ENCODE results near the gene RPL10. TPM values are rescaled to one million over a fixed set of nuclear protein-coding genes. Genes with fewer than 3 reads are reported as not detected.

Gene RPL10
- total RNA-seq, 1 experiment from 2014 or later, result 3,490 TPM

DNA sequence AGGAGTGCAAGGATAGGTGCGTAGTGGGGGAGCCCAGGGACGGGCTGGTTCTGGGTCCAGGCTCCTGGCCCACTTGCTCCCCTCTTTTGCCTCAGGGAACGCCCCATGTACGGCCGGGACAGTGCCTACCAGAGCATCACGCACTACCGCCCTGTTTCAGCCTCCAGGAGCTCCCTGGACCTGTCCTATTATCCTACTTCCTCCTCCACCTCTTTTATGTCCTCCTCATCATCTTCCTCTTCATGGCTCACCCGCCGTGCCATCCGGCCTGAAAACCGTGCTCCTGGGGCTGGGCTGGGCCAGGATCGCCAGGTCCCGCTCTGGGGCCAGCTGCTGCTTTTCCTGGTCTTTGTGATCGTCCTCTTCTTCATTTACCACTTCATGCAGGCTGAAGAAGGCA, 17.4 kb upstream of the RPL10 start:
- CTCF ChIA-PET, result interaction anchor here (0.5 to 1.2 kb wide), 2 partner anchors 16 to 144 kb away, joined by 3 to 5 read pairs; no protein-coding TSS in a partner anchor
- peaks cover 25% of the 10 kb centered on the region for H3K36me3 Mint-ChIP-seq (ENCODE audit: insufficient read depth, unreplicated experiment)
- intact Hi-C loops (cut with micrococcal nuclease), result no loop called here
- H3K9me3 Mint-ChIP-seq (ENCODE audit: unreplicated experiment), result no peaks in the 10 kb centered on the region
- H3K4me1 Mint-ChIP-seq (ENCODE audit: insufficient read depth, unreplicated experiment), result peaks cover 12% of the 10 kb centered on the region
- H3K27me3 Mint-ChIP-seq (ENCODE audit: insufficient read depth, unreplicated experiment), result no peaks in the 10 kb centered on the region
- TF ChIP-seq, protein P1, sequence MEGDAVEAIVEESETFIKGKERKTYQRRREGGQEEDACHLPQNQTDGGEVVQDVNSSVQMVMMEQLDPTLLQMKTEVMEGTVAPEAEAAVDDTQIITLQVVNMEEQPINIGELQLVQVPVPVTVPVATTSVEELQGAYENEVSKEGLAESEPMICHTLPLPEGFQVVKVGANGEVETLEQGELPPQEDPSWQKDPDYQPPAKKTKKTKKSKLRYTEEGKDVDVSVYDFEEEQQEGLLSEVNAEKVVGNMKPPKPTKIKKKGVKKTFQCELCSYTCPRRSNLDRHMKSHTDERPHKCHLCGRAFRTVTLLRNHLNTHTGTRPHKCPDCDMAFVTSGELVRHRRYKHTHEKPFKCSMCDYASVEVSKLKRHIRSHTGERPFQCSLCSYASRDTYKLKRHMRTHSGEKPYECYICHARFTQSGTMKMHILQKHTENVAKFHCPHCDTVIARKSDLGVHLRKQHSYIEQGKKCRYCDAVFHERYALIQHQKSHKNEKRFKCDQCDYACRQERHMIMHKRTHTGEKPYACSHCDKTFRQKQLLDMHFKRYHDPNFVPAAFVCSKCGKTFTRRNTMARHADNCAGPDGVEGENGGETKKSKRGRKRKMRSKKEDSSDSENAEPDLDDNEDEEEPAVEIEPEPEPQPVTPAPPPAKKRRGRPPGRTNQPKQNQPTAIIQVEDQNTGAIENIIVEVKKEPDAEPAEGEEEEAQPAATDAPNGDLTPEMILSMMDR (IDR thresholded peaks at IDR 0.05; ENCODE audit: unreplicated experiment), result no peak
- DNase-seq (ENCODE audit: unreplicated experiment), result no peak
- peak overlapping the region; percentile 77 for H3K4me3 Mint-ChIP-seq (ENCODE audit: unreplicated experiment)
- BruUV-seq (replicated peaks), result no TSS peak
- H3K27ac Mint-ChIP-seq (ENCODE audit: low read depth, unreplicated experiment), result no peak overlapping the region
- POLR2A ChIA-PET, result interaction anchor here (2.4 kb wide), 1 partner anchor 17 kb away, joined by 23 read pairs; the partner anchor contains the start of gene RPL10

DNA sequence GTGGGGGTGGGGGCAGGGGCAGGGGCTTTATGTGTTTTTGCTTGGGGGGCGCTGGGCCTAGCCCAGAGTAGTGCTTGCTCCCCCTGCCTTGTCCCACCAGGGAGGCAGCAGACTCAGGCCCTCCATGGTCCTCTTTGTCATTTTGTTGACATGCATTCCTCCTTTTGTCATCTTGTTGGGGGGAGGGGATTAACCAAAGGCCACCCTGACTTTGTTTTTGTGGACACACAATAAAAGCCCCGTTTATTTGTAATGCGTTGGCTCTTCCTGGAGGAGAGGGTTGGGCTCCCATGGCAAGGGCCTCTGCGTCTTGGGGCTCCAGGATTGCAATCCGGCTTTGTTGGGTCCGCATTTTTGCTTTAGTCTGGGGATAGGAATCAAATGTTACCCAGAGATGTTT, 16.9 kb upstream of the RPL10 start:
- BruUV-seq (replicated peaks), result no TSS peak
- no peak overlapping the region for H3K27ac Mint-ChIP-seq (ENCODE audit: low read depth, unreplicated experiment)
- CTCF ChIA-PET, result interaction anchor here (0.5 to 1.5 kb wide), 2 partner anchors 8 to 144 kb away, joined by 3 to 8 read pairs; no protein-coding TSS in a partner anchor
- intact Hi-C loops (cut with micrococcal nuclease), result no loop called here
- no peaks in the 10 kb centered on the region for H3K9me3 Mint-ChIP-seq (ENCODE audit: unreplicated experiment)
- peak overlapping the region; percentile 77 for H3K4me3 Mint-ChIP-seq (ENCODE audit: unreplicated experiment)
- H3K36me3 Mint-ChIP-seq (ENCODE audit: insufficient read depth, unreplicated experiment), result peaks cover 25% of the 10 kb centered on the region
- TF ChIP-seq, protein P1 (IDR thresholded peaks at IDR 0.05; ENCODE audit: unreplicated experiment), result no peak
- H3K4me1 Mint-ChIP-seq (ENCODE audit: insufficient read depth, unreplicated experiment), result peaks cover 12% of the 10 kb centered on the region
- DNase-seq (ENCODE audit: unreplicated experiment), result no peak
- H3K27me3 Mint-ChIP-seq (ENCODE audit: insufficient read depth, unreplicated experiment), result no peaks in the 10 kb centered on the region
- POLR2A ChIA-PET, result interaction anchor here (0.6 to 2.0 kb wide), 4 partner anchors 10 to 270 kb away, joined by 3 to 6 read pairs (median 3); no protein-coding TSS in a partner anchor

DNA sequence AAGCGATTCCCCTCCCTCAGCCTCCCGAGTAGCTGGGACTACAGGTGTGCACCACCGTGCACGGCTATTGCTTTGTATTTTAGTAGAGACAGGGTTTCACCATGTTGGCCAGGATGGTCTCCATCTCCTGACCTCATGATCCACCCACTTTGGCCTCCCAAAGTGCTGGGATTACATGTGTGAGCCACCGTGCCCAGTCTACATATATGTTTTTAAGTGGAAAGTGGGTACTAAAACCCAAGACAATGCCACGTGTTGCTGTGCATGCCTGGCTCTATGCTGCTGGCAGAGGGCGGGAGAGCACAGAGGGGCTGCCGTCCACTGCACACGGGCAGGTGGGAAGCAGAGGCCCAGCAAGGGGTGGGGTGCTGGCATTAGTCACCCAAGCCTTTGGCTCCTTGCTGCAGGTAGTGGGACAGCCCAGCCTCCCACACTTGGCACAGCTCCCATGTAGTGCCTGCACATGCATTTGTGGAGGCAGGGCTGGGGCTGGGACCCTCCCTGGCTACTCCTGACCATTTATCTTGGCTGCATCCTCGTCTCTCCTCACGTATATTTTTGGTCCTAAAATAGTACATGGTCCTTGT, 15.6 kb upstream of the RPL10 start:
- POLR2A ChIA-PET, result interaction anchor here (0.5 to 2.4 kb wide), 6 partner anchors 9 to 597 kb away, joined by 3 to 16 read pairs (median 4); partner anchors contain the start of gene RPL10
- BruUV-seq (replicated peaks), result no TSS peak

More for the DNA sequence above, 15.6 kb upstream of the RPL10 start:
- H3K4me1 Mint-ChIP-seq (ENCODE audit: insufficient read depth, unreplicated experiment), result peaks cover 12% of the 10 kb centered on the region
- no peaks in the 10 kb centered on the region for H3K9me3 Mint-ChIP-seq (ENCODE audit: unreplicated experiment)
- no peaks in the 10 kb centered on the region for H3K27me3 Mint-ChIP-seq (ENCODE audit: insufficient read depth, unreplicated experiment)
- peak; percentile 72 for DNase-seq (ENCODE audit: unreplicated experiment)
- intact Hi-C loops (cut with micrococcal nuclease), result no loop called here
- no peak overlapping the region for H3K4me3 Mint-ChIP-seq (ENCODE audit: unreplicated experiment)
- CTCF ChIA-PET, result interaction anchor here (0.6 to 1.5 kb wide), 3 partner anchors 9 to 27 kb away, joined by 3 to 8 read pairs (median 6); no protein-coding TSS in a partner anchor
- peaks cover 20% of the 10 kb centered on the region for H3K36me3 Mint-ChIP-seq (ENCODE audit: insufficient read depth, unreplicated experiment)
- TF ChIP-seq, protein P1 (IDR thresholded peaks at IDR 0.05; ENCODE audit: unreplicated experiment), result no peak
- H3K27ac Mint-ChIP-seq (ENCODE audit: low read depth, unreplicated experiment), result no peak overlapping the region

Measured in MCF 10A (cell line).